GM19328 (cell line): ENCODE data around the gene CCDC83.
"Not testable (repeated sequence)": the region's sequence is repeated elsewhere in the genome, so short reads cannot be mapped to it uniquely, and the experiment has no call there.

ENCODE experiments used
- ATAC-seq: cut with Tn5 transposase; IDR thresholded peaks from one replicate; pipeline ENCODE4 v1.9.1; 2021; ENCODE audit warnings: mild to moderate bottlenecking, moderate library complexity; ENCODE audit not compliant: unreplicated experiment

Gene CCDC83

DNA sequence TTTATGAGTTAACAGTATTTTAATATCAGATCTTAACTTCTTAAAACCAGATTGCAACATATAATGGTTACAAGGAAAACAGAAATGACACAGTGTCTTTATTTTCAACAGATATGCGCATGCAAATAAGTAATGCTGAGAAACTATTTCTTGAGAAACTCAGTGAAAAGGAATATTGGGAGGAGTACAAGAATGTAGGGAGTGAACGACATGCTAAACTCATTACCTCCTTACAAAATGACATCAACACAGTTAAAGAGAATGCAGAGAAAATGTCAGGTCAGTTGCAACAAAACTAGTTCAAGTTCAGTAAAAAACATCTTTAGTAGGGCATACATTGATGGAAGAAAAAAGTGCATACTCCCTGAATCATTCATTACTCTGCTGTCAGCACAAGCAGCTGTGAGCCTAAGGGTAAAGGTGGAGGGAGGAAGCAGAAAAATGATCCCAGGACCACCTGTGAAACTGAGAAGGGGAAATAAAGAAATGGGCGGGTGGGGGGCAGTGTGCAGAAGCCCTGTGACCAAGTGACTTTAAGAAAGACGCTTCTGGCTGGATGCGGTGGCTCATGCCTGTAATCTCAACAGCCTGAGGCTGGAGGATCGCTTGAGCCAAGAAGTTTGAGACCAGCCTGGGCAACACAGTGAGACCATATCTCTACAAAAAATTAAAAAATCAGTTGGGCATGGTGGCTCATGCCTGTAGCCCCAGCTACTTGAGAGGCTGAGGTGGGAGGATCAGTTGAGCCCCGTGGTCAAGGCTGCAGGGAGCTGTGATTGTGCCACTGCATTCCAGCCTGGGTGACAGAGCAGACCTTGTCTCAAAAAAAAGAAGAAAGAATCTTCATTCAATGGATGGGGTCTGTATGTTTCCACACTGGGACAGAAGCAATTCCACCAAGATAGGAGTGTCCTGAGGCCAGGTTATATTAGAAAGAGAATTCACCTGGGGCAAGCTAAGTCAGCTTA is 31.2 kb downstream of the CCDC83 start:
- no peak for ATAC-seq

DNA sequence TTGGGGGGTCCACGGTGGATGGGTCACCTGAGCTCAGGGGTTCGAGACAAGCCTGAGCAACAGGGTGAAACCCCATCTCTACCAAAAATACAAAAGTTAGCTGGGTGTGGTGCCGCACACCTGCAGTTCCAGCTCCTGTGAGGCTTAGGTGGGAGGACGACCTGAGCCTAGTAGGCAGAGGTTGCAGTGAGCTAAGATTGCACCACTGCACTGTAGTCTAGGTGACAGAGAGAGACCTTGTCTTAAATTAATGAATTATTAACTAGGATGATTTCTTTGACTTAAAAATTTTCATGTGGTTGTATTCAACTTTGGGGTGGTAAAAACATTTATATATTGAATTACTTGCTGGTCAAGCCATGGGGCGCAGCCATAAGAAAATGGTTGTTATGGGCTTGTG is 33.9 kb downstream of the CCDC83 start:
- no peak for ATAC-seq

DNA sequence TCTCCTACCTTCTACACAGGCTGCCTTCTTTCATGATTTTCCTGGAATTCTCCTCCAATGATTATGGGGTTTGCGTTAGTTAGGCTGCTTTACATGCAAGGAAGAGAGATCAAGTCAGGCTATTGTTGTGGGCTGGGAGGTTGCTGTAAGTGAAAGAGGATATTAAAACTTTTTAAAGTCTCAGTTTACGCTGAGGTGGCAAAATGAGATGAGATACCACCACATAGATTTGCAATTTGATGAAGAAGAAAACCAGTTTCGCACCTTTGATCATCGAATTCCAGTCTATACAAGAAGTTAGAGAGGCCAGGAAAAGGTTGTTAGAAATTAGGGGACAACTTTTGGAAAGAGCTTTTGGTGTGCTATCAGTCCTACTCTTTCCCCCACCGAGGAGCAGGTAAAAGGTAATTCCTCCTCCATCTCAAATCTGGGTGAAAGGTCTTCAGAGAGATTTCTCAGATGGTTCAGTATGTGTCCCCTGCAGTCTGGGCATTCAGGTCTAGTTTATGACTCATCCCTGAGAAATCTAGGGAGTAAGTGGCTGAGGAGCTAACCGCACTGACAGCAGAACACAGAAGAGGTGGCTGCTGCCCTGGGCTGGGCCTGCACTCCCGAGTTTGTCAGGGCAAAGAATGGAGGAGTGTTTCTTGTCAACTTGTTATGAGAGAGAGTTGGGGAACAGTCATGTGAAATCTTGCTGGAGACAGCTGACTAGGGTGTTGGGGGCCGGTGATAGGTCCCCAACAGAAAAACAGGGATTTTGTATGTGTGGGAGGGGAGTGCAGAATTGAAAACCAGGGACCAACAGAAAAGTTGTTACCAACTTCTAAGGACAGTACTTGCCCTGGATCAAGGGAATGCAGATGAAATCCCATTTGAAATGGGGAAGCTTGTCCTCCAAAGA is 34.7 kb downstream of the CCDC83 start:
- ATAC-seq: no peak

DNA sequence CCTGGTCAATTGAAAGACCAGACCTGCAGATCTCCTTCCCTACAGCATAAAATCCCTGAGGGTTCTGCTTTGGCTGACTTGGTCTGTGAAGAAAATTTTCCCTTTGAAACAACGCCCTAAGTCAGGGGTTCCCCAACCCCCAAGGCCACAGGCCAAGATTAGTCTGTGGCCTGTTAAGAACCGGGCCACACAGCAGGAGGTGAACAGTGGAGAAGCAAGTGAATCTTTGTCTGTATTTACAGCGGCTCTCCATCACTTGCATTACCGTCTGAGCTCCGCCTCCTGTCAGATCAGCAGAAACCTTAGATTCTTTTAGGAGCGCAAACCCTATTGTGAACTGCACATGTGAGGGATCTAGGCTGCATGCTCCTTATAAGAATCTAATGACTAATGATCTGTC is 38.2 kb downstream of the CCDC83 start:
- no peak for ATAC-seq

DNA sequence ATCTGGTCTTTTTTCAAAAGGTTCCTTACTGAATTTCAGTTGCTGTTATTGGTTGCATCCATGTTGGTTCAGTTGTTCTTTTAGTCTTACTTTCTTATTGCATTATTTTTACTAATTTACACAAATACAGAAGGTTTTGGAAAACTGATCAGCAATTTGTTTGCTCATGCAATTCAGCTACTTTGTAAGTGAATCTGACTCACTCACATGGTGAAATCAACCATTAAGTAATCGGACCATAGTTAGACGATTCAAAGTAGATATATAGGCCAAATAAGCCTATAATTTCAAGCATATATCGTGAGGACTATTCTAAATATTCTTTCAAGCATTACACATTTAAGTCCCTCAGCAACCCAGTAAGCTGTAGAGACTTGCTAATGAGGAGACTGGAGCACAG is 41.7 kb downstream of the CCDC83 start:
- ATAC-seq: no peak

DNA sequence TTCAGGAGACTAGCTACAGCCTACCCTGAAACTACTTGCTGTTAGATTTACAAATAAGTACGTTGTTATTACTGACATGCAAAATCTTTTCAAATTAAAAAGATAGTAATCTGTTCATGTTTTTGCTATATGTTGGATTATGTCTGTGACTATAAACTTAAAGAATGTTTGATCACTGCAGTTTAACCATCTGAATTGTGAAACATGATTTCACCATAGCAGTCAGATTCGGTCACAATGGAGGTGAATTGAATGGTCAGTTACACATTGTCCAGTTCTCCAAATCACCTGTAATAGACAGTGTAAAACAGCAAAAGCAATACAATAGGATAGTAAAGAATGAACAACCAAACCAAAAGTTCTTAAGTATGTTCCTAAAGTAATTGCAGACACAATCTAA is 43.3 kb downstream of the CCDC83 start:
- no peak for ATAC-seq

DNA sequence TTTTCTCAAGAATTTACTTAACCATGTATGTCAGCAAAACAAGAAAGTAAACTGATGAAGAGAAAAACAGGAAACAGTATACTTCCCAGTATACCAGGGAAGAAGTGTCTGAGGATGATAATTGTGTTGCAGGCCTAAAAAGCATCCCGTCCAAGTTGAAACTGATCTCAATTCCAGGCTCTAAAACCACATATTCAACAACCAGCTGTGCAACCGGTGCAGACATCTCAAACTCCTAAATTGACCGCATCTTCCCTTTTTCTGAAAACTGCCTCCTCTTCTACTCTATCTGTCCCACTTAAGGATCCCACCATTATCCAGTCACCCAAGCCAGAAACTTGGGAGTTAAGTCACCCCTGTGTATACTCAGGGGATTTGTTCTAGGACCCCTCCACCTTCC is 47.2 kb downstream of the CCDC83 start:
- no peak for ATAC-seq

DNA sequence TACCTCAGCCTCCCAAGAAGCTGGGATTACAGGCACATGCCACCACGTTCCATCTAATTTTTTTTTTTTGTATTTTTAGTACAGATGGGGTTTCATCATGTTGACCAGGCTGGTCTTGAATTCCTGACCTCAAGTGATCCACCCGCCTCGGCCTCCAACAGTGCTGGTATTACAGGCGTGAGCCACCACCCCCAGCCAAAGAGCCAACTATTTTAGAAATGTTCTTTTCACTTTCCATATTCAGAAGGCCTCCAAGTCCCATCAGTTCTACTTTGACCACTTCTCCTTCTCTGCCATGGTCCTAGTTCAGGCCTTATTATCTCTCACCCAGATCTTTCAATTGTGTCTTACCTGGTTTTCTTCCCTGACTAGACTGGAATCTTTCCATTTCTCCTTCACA is 48.2 kb downstream of the CCDC83 start:
- ATAC-seq: no peak

DNA sequence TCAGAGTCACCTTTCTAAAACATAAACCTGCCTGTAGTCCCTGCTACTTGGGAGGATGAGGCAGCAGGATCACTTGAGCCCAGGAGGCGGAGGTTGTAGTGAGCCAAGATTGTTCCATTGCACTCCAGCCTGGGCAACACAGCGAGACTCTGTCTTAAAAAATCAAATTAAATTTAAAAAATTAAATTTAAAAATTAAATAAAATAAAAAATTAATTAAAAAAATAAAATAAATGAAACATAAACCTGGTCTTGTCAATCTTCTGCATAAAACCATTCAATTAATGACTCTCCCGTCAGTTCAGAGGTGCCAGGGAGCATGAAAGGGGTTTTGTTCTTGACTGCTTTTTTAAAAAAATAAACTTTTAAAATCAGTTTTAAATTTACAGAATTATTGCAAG is 48.6 kb downstream of the CCDC83 start:
- ATAC-seq: no peak

DNA sequence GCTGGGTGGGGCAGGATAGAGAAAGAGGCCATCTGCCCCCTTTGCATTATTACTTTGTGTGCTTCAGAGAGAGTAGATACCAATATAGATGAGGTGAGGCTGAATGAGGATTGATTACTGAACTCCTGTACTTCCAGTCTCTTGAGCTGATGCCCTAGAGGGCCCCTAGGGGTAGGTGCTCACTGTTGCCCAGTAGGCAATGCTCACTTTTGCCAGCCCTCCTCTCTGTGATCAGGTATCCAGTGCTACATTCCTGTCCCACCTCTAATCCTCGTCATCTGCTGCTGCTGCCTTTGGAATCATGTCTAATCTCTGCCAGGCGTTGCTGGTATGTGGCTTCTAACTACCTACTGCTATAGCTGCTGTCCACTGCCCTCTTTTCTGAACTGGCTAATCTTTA is 57.2 kb downstream of the CCDC83 start:
- no peak for ATAC-seq

DNA sequence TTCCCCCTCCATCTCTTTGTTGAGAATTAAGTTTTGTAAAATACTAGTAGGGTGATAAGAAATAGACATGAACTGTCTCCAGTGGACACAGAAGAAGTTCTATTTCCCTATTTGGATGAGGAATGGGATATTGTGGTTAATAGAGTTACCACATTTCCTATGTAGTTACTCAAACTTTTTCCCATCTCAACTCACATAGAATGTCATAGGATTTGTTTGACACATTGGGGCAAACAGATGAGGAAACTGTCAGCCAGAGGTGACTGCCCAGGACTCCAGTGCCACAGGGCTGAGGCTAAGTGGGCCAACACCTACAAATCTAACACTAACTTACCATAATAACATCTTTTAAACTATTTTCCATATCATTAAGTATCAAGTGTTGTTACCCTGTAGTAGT is 58.3 kb downstream of the CCDC83 start:
- ATAC-seq: no peak

DNA sequence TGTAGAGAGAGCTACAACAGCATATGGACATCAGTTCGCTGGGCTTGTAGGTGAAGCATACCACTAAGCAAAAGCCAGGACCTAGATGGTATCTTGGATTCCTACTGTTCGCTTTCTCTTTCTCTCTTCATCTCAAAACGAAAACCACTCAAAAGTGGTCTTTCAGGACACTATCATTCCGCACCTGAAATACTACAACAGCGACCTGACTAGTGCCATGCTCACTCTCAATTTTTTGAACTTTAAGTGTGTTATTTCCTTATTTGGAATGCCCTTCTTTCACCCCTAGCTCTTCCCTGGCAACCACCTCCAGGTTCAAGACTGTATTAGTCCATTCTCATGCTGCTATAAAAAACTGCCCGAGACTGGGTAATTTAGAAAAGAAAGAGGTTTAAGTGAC is 59.2 kb downstream of the CCDC83 start:
- no peak for ATAC-seq

DNA sequence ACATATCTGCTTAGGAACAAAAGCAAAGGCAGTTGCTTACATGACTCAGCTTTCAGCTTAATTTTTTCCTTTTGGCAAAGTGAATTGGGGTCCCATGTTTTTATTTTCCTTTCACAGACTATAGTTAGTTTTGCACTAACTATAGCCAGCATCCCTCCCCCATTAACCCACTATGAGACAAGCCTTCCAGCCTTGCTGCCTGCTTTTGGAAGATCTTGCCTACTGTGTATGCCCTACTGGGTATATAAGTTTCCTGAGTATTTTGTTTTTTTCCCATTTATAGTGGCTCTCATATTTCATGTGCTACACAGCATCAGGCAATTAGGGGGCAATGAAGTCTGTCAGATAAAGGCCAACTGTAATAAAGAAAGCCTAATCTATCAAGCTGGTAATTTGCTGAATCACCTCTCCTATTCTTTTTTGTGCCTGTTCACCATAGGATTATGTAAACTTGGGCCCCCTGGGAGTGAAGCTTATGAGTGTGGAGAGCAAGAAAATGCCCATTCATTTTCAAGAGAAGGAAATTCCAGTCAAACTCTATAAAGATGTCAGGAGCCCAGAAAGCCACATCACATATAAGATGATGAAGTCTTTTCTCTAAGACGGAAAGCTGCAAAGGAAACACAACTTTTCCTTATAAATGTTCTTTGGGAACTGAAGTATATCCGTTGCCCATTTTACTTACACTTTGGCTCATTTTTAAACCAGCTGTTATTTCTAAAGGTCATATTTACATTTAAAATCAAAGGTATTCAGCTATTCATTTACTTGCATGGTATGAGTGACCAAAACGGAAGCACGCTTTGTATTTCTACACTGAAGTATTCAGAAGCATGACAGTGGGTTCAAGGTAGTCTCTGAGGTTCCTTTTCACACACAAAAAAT is 64.0 kb downstream of the CCDC83 start:
- ATAC-seq: no peak

DNA sequence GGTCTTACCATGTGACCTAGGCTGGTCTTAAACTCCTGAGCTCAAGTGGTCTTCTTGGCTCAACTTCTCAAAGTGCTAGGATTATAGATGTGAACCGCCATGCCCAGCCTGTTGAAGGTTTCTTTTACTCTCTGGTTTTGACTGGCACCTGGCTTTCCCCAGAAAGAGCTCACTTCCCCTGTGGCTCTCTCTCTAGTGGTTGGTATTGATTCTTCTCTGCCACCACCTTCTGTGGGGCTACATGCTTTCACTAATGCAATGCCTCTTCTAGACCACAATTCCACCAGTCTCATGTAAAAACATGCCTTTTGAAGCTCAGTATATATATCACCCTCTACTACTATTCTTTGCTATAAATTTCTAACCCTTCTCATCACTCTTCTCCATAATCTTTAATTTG is 67.2 kb downstream of the CCDC83 start:
- no peak for ATAC-seq

DNA sequence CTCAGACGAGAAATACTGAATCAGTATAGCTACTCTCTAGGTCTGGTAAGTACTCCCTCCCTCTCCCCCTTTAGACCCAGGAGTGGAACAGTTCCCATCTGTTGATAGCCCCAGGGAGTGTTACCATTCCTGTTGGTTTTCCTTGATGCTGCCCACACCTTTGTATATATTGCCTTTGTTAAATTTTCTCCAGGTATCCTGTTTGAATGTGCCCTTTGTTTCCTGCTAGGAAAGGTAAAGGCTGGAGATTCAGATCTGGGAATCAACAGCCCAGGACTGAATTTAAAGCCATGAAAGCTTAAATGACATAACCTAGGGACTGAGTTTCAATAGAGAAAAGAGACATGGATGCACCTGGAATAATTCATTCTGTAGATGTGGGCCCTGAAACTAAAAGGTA is 68.3 kb downstream of the CCDC83 start:
- ATAC-seq: no peak

DNA sequence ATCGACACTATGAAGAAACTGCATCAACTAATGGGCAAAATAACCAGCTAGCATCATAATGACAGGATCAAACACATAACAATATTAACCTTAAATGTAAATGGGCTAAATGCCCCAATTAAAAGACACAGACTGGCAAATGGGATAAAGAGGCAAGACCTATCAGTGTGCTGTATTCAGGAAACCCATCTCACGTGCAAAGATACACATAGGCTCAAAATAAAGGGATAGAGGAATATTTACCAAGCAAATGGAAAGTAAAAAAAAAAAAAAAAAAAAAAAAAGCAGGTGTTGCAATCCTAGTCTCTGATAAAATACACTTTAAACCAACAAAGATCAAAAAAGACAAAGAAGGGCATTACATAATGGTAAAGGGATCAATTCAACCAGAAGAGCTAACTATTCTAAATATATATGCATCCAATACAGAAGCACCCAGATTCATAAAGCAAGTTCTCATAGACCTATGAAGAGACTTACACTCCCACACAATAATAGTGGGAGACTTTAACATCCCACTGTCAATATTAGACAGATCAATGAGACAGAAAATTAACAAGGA is 71.6 kb downstream of the CCDC83 start:
- not testable (repeated sequence) for ATAC-seq

DNA sequence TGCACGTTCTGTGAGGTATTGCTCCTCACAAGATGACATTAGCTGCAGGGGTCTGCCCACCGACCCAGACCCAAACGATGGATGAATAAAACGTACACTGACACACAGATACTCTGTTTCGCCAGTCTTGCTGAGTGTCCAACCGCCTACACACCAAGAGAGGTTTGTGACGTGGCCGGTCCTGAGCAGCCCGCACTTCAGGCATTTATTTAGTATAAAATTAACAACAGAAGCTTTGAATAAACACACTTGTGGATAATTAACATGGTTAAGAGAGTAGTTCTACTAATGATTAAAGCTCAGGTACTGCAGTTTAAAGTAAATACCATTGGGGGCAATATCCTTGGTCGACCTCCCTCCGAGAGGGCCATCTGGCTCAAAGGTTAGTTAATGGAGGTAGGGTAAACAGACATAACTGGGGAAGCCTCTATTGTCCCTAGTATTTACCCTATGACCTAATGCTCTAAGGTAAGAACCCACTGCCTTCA is 75.7 kb downstream of the CCDC83 start:
- ATAC-seq: no peak

DNA sequence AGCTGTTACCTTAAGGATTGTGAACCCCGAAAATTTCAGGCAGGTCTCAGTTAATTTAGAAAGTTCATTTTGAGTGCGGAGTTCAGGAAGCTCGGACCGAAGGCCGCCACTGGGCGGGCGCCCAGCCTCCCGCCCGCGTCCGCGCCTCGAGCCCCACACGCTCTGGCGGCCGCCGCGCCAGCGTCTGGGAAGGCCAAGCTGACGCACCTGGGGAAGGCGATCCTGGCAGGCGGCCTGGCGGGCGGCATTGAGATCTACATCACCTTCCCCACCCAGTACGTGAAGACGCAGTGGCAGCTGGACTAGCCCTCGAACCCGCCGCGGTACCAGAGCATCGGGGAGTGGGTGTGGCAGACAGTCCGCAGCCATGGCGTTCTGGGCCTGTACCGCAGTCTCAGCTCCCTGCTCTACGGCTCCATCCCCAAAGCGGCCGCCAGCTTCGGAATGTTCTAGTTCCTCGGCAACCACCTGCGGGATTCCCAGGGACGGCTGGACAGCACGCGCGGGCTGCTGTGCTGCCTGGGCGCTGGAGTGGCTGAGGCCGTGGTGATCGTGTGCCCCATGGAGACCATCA is 79.5 kb downstream of the CCDC83 start:
- no peak for ATAC-seq

DNA sequence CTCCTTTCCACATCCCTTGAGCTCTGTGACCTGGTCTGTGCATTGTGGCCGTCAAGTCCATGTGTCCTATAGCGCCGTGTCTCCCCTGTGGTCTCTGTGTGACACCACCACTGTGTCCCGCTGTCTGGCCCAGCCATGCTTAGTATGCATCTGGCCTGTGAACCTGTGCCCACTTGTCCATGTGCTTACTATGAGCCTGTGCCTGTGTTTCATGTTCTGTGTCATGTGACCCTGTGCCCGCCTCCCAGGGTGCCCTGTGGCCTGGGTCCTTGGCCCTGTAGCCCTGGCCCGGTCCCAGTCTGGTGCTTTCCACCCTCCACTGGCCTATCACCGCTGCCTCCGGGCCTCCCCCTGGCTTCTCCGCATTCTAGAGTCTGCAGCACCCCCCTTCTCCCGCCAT is 80.6 kb downstream of the CCDC83 start:
- no peak for ATAC-seq

DNA sequence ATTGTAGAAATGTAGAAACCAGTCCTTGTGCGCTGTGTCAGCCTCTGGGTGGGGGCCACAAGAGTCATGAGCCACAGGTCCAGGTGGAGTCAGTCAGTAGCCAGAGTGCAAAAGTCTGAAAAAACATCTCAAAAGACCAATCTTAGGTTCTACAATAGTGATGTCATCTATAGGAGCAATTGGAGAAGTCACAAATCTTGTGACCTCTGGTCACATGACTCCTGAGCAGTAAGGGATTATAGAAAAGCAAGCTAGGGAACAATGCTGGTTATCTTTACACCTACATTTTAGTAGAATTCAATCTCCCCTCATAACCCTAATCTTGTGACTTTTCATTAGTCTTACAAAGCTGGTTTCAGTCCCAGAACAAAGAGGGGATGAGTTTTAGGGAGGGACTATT is 82.7 kb downstream of the CCDC83 start:
- no peak for ATAC-seq
